Gastrocnemius medialis (tissue), 4 donors: ENCODE measurements around the gene EMD. TPM values are rescaled to one million over a fixed set of nuclear protein-coding genes. Genes with fewer than 3 reads are reported as not detected.

Experiments used
- ATAC-seq, 2 donors: fragments of 150-250 bp; one replicate each; pipeline ENCODE4 v1.9.1; 2016
- DNase-seq, 2 donors: peaks; one replicate each; pipeline ENCODE4 v3.0.0-alpha.2; 2019
- H3K27ac ChIP-seq, 4 donors: fragments of 200-600 bp; sonication (generic); 1 replicate in 1 of 4; 2 replicates in 3 of 4; pipeline ENCODE4 v1.5.1; 2016 to 2018; ENCODE audit warnings: mild to moderate bottlenecking in 2 of 4, moderate library complexity in 1 of 4
- H3K27me3 ChIP-seq, 3 donors: fragments of 200-600 bp; sonication (generic) in 2 of 3; 1 replicate in 1 of 3; 2 replicates in 2 of 3; pipeline versions ENCODE4 v1.5.1 to v1.6.0; 2016 to 2019; ENCODE audit warnings: mild to moderate bottlenecking in 1 of 3, moderate library complexity in 1 of 3
- H3K36me3 ChIP-seq, 2 donors: fragments of 200-600 bp; sonication (generic) in 1 of 2; one replicate each; pipeline ENCODE4 v1.5.1; 2017 to 2018
- H3K4me1 ChIP-seq, 2 donors: fragments of 200-600 bp; sonication (generic) in 1 of 2; one replicate each; pipeline ENCODE4 v1.5.1; 2016 to 2017; ENCODE audit warnings: mild to moderate bottlenecking in 2 of 2
- H3K4me3 ChIP-seq, 4 donors: fragments of 200-600 bp; sonication (generic) in 3 of 4; 1 replicate in 1 of 4; 2 replicates in 3 of 4; pipeline ENCODE4 v1.5.1; 2016 to 2019; ENCODE audit warnings: mild to moderate bottlenecking in 2 of 4
- H3K9me3 ChIP-seq, 3 donors: fragments of 200-600 bp; sonication (generic) in 2 of 3; 1 replicate in 1 of 3; 2 replicates in 2 of 3; pipeline ENCODE4 v1.5.1; 2016 to 2019
- CTCF ChIP-seq, 5 experiments: fragments of 450-650 bp in 3 of 5; fragments of 200-600 bp in 2 of 5; sonication (generic) in 2 of 5; IDR thresholded peaks in 4 of 5; conservative IDR thresholded peaks in 1 of 5; 1 replicate in 4 of 5; 2 replicates in 1 of 5; pipeline ENCODE4 v1.5.1; 2016 to 2019; ENCODE audit warnings: antibody characterized with exemption in 5 of 5, mild to moderate bottlenecking in 3 of 5, moderate library complexity in 3 of 5
- POLR2A ChIP-seq, 2 donors: fragments of 450-650 bp; IDR thresholded peaks; one replicate each; pipeline ENCODE4 v1.6.1; 2017; ENCODE audit warnings: antibody characterized with exemption in 2 of 2, mild to moderate bottlenecking in 2 of 2, moderate library complexity in 2 of 2
- in situ Hi-C, 4 donors: fragments of 200-750 bp; cut with MboI; loops; one replicate each; pipeline versions ENCODE4 v1.15.0 to v1.8.0; 2017; ENCODE audit warnings: low sequenced_read_pairs in 4 of 4
- intact Hi-C: fragments of 100-400 bp; cut with DNase I; formaldehyde crosslinking; loops from one replicate; pipeline ENCODE4 v1.15.1; 2023; ENCODE audit warnings: low total_unique reads
- total RNA-seq, 4 donors: library from RNA; depleted of rRNA; stranded (reverse); fragments of >200 nt; gene quantifications; one replicate each; pipeline versions ENCODE4 v1.1.0 to v1.2.3, GENCODE V29; 2016

EMD gene
- total RNA-seq, 4 donors from 2014 or later, result 36.2 to 61.5 (median 53.2) TPM

- in situ Hi-C loops, result no loop called here
- H3K27me3 ChIP-seq, result no peaks in the 10 kb centered on the region
- DNase-seq (no peak), ATAC-seq (no peak)
- H3K4me3 ChIP-seq, result no peak overlapping the region
- no peaks in the 10 kb centered on the region for H3K36me3 ChIP-seq
- intact Hi-C loops, result loop anchor here (5.0 to 10.0 kb wide), 4 partner anchors 168 to 582 kb away; partner anchors contain the start of genes G6PD, HCFC1, IDH3G and IKBKG
- peaks cover 8 to 18% of the 10 kb centered on the region in 2 donors for H3K4me1 ChIP-seq
- peak overlapping the region in 1 of 4 donors; percentile 6 for H3K27ac ChIP-seq
- TF ChIP-seq POLR2A (IDR thresholded peaks at IDR 0.05) (no peak), CTCF (IDR thresholded peaks at IDR 0.05 in 4 of 5, conservative IDR thresholded peaks at IDR 0.05 in 1 of 5) (no peak)
- no peaks in the 10 kb centered on the region for H3K9me3 ChIP-seq
Measured at GRCh38 chrX:154376774-154377173, 2.3 kb upstream of the EMD start.

- ATAC-seq (peak; percentile 11 to 70), DNase-seq (peak in 1 of 2 donors; percentile 52)
- intact Hi-C loops, result loop anchor here (5.0 to 10.0 kb wide), 4 partner anchors 167 to 583 kb away; partner anchors contain the start of genes G6PD, HCFC1, IDH3G and IKBKG
- peaks cover 8 to 18% of the 10 kb centered on the region in 2 donors for H3K4me1 ChIP-seq
- in situ Hi-C loops, result no loop called here
- H3K27me3 ChIP-seq, result no peaks in the 10 kb centered on the region
- no peaks in the 10 kb centered on the region for H3K9me3 ChIP-seq
- no peaks in the 10 kb centered on the region for H3K36me3 ChIP-seq
- H3K4me3 ChIP-seq, result peak overlapping the region; percentile 46 to 69 (median 57)
- H3K27ac ChIP-seq, result peak overlapping the region; percentile 87 to 99 (median 90)
- TF ChIP-seq CTCF (IDR thresholded peaks at IDR 0.05 in 4 of 5, conservative IDR thresholded peaks at IDR 0.05 in 1 of 5), result no peak
- peak; percentile 86 for TF ChIP-seq POLR2A (IDR thresholded peaks at IDR 0.05)
Measured at GRCh38 chrX:154378059-154378798, 866 bp upstream of the EMD start.

GRCh38 chrX:154379569-154379951, 465 bp downstream of the EMD start:
- TF ChIP-seq POLR2A (IDR thresholded peaks at IDR 0.05) (no peak), CTCF (IDR thresholded peaks at IDR 0.05 in 4 of 5, conservative IDR thresholded peaks at IDR 0.05 in 1 of 5) (no peak)
- ATAC-seq (no peak), DNase-seq (no peak)
- Histone ChIP-seq H3K4me1 (peaks cover 4 to 10% of the 10 kb centered on the region in 2 donors), H3K4me3 (peak overlapping the region; percentile 61 to 84 (median 68)), H3K9me3 (no peaks in the 10 kb centered on the region), H3K27ac (peak overlapping the region; percentile 83 to 96 (median 96)), H3K27me3 (no peaks in the 10 kb centered on the region), H3K36me3 (no peaks in the 10 kb centered on the region)
- intact Hi-C loops (loop anchor here (5.0 to 10.0 kb wide), 4 partner anchors 165 to 585 kb away; partner anchors contain the start of genes G6PD, HCFC1, IDH3G and IKBKG), in situ Hi-C loops (no loop called here)

GRCh38 chrX:154380153-154380552, 1.1 kb downstream of the EMD start:
- Histone ChIP-seq H3K4me1 (peaks cover 4 to 10% of the 10 kb centered on the region in 2 donors), H3K27ac (peak overlapping the region; percentile 83 to 96 (median 96)), H3K36me3 (no peaks in the 10 kb centered on the region), H3K9me3 (no peaks in the 10 kb centered on the region), H3K4me3 (peak overlapping the region; percentile 61 to 84 (median 68)), H3K27me3 (no peaks in the 10 kb centered on the region)
- intact Hi-C loops (no loop called here), in situ Hi-C loops (no loop called here)
- TF ChIP-seq CTCF (IDR thresholded peaks at IDR 0.05 in 4 of 5, conservative IDR thresholded peaks at IDR 0.05 in 1 of 5) (no peak), POLR2A (IDR thresholded peaks at IDR 0.05) (no peak)
- DNase-seq (no peak), ATAC-seq (no peak)
